Small intestine (tissue), 7 donors: ENCODE data around the gene MYL4. TPM values are rescaled to one million over a fixed set of nuclear protein-coding genes. Genes with fewer than 3 reads are reported as not detected.
"Not testable (repeated sequence)": the region's sequence is repeated elsewhere in the genome, so short reads cannot be mapped to it uniquely, and the experiment has no call there.

Source experiments
- DNase-seq, 2 donors: peaks; one replicate each; pipeline versions ENCODE4 v3.0.0 to v3.0.0-alpha.2; 2013
- FAIRE-seq: peaks from 2 replicates; lab custom pipeline; 2012; peaks lifted over from hg19 to GRCh38; lab: Jason Lieb, UNC
- H3K27ac ChIP-seq, 3 donors: one replicate each; pipeline ENCODE4 v1.5.1; 2013; ENCODE audit warnings: low read length in 2 of 3, mild to moderate bottlenecking in 2 of 3, control low read depth in 1 of 3, inconsistent platforms in 1 of 3, low read depth in 1 of 3, moderate library complexity in 1 of 3
- H3K27me3 ChIP-seq, 3 donors: one replicate each; pipeline ENCODE4 v1.6.1; 2013; ENCODE audit warnings: low read length in 3 of 3, inconsistent platforms in 1 of 3; ENCODE audit not compliant: control insufficient read depth in 3 of 3, insufficient read depth in 3 of 3
- H3K36me3 ChIP-seq, 3 donors: one replicate each; pipeline ENCODE4 v1.6.1; 2013; ENCODE audit warnings: low read length in 3 of 3, inconsistent platforms in 1 of 3, low read depth in 1 of 3, mild to moderate bottlenecking in 1 of 3, moderate library complexity in 1 of 3; ENCODE audit not compliant: control insufficient read depth in 3 of 3, insufficient read depth in 2 of 3
- H3K4me1 ChIP-seq, 3 donors: one replicate each; pipeline ENCODE4 v1.6.1; 2013; ENCODE audit warnings: low read length in 2 of 3, inconsistent platforms in 1 of 3, low read depth in 1 of 3, mild to moderate bottlenecking in 1 of 3, moderate library complexity in 1 of 3; ENCODE audit not compliant: control insufficient read depth in 3 of 3, insufficient read depth in 2 of 3
- H3K4me3 ChIP-seq, 3 donors: one replicate each; pipeline ENCODE4 v1.5.1; 2013; ENCODE audit warnings: low read length in 3 of 3, control low read depth in 1 of 3, inconsistent platforms in 1 of 3, low read depth in 1 of 3, mild to moderate bottlenecking in 1 of 3, moderate library complexity in 1 of 3
- H3K9me3 ChIP-seq, 2 donors: one replicate each; pipeline ENCODE4 v1.6.1; 2013; ENCODE audit warnings: low read depth in 1 of 2, low read length in 1 of 2; ENCODE audit not compliant: control insufficient read depth in 2 of 2, insufficient read depth in 1 of 2
- WGBS, 3 donors: extraction: QIAGEN DNeasy Blood & Tissue Kit; methylation state at CpG; one replicate each; pipeline ENCODE4 v1.1.7; 2013; 5-methylcytosine and 5-hydroxymethylcytosine counted together
- polyA plus RNA-seq, 4 donors: library from polyadenylated mRNA; stranded (reverse) in 3 of 4; unstranded in 1 of 4; fragments of 200-250 nt in 3 of 4; fragments of 120-200 nt in 1 of 4; gene quantifications; one replicate each; pipeline versions ENCODE4 v1.2.1 to v1.2.3, GENCODE V29; 2013
- donor health status: healthy with polysubstance abuse.
- donor health status: control.
- donor health status: control.
- donor health status: Bipolar disorder and iron deficiency.
- donor health status: healthy.

The MYL4 gene
- polyA plus RNA-seq, 4 donors, result 0.31 to 5.5 TPM; not detected in 2

GRCh38 chr17:47209499-47209898 lies 351 bp downstream of the MYL4 start:
- 95 to 98% (median 97%) methylated on average over 3 of the region's 3 CpGs for WGBS, 3 donors
- Histone ChIP-seq H3K4me3 (no peak overlapping the region), H3K4me1 (peaks cover 0 to 16% (median 6%) of the 10 kb centered on the region in 3 donors), H3K27ac (no peak overlapping the region), H3K9me3 (no peaks in the 10 kb centered on the region), H3K27me3 (no peaks in the 10 kb centered on the region), H3K36me3 (no peaks in the 10 kb centered on the region)
- DNase-seq (no peak), FAIRE-seq (no peak)

- FAIRE-seq, result no peak
- Histone ChIP-seq H3K9me3 (no peaks in the 10 kb centered on the region), H3K36me3 (no peaks in the 10 kb centered on the region), H3K27me3 (no peaks in the 10 kb centered on the region), H3K27ac (no peak overlapping the region), H3K4me1 (peaks cover 0 to 10% (median 5%) of the 10 kb centered on the region in 3 donors), H3K4me3 (no peak overlapping the region)
- no peak for DNase-seq
- 58 to 72% (median 62%) methylated on average over 3 of the region's 3 CpGs for WGBS, 3 donors
Measured at GRCh38 chr17:47210105-47210504, 957 bp downstream of the MYL4 start.

DNA sequence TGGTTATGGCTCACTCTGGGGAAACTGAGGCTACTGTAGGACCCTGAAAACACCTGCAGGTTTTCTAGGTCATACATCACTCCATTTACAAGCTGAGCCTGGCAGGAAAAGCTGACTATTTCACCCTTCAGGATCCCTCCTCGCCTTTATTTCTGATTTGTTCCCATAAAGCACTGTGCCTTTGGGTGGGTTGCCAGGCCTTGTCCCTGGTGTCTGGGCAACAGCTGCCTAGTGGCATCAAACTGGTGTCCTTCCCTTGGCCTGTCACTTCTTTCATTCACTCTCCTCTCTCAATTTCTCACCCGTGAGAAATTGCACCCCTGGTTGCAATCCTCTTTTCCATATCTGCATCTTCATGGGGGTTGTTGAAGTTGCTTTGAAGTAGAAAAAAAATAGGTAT lies 1.6 kb downstream of the MYL4 start:
- Histone ChIP-seq H3K36me3 (no peaks in the 10 kb centered on the region), H3K4me3 (no peak overlapping the region), H3K4me1 (peaks cover 0 to 4% (median 0%) of the 10 kb centered on the region in 3 donors), H3K27ac (no peak overlapping the region), H3K27me3 (no peaks in the 10 kb centered on the region), H3K9me3 (no peaks in the 10 kb centered on the region)
- WGBS, 3 donors, result 83 to 89% (median 84%) methylated on average over 2 of the region's 2 CpGs
- no peak for FAIRE-seq
- DNase-seq, result no peak

GRCh38 chr17:47212458-47212857 lies 3.3 kb downstream of the MYL4 start:
- Histone ChIP-seq H3K36me3 (no peaks in the 10 kb centered on the region), H3K9me3 (no peaks in the 10 kb centered on the region), H3K27ac (no peak overlapping the region), H3K4me3 (no peak overlapping the region), H3K27me3 (no peaks in the 10 kb centered on the region), H3K4me1 (no peaks in the 10 kb centered on the region)
- 78 to 92% (median 89%) methylated on average over 2 of the region's 2 CpGs for WGBS, 3 donors
- DNase-seq, result no peak
- FAIRE-seq, result no peak

- H3K27ac ChIP-seq, result no peak overlapping the region
- H3K36me3 ChIP-seq, result no peaks in the 10 kb centered on the region
- no peaks in the 10 kb centered on the region for H3K4me1 ChIP-seq
- no peak overlapping the region for H3K4me3 ChIP-seq
- FAIRE-seq, result no peak
- no peaks in the 10 kb centered on the region for H3K27me3 ChIP-seq
- no peak for DNase-seq
- WGBS, 3 donors, result 77 to 85% (median 78%) methylated on average over 4 of the region's 4 CpGs
- H3K9me3 ChIP-seq, result no peaks in the 10 kb centered on the region
Measured at GRCh38 chr17:47213540-47213939, 4.4 kb downstream of the MYL4 start.

- 92 to 95% (median 93%) methylated on average over 3 of the region's 3 CpGs for WGBS, 3 donors
- H3K36me3 ChIP-seq, result no peaks in the 10 kb centered on the region
- H3K9me3 ChIP-seq, result no peaks in the 10 kb centered on the region
- H3K4me3 ChIP-seq, result no peak overlapping the region
- FAIRE-seq (no peak), DNase-seq (no peak)
- H3K27me3 ChIP-seq, result no peaks in the 10 kb centered on the region
- no peak overlapping the region for H3K27ac ChIP-seq
- H3K4me1 ChIP-seq, result peaks cover 0 to 13% (median 0%) of the 10 kb centered on the region in 3 donors
Measured at GRCh38 chr17:47214931-47215330, 5.8 kb downstream of the MYL4 start.

DNA sequence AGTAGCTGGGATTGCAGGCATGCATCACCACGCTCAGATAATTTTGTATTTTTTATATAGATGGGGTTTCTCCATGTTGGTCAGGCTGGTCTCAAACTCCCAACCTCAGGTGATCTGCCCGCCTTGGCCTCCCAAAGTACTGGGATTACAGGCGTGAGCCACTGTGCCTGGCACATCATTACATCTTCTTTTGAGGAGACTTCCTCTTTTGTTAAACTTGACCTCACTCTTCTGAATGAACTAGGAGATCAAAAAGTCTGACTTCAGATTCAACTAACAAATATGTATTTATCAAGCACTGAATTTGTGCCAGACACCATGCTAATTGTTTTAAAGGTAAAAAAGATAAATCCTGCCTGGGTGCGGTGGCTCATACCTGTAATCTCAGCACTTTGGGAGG lies 7.7 kb downstream of the MYL4 start:
- DNase-seq, H3K27me3 ChIP-seq, FAIRE-seq, H3K27ac ChIP-seq, H3K9me3 ChIP-seq, H3K4me3 ChIP-seq, H3K36me3 ChIP-seq: not testable (repeated sequence)
- H3K4me1 ChIP-seq, result peaks cover 0 to 22% (median 3%) of the 10 kb centered on the region in 3 donors
- 88 to 96% (median 90%) methylated on average over 4 of the region's 4 CpGs for WGBS, 3 donors

GRCh38 chr17:47217279-47217678 lies 8.1 kb downstream of the MYL4 start:
- not testable (repeated sequence) for H3K36me3 ChIP-seq, H3K4me3 ChIP-seq, H3K9me3 ChIP-seq, FAIRE-seq, H3K27ac ChIP-seq, H3K27me3 ChIP-seq
- H3K4me1 ChIP-seq, result peaks cover 2 to 27% (median 5%) of the 10 kb centered on the region in 3 donors
- peak in 1 of 2 donors; percentile 31 for DNase-seq
- 60 to 83% (median 73%) methylated on average over 2 of the region's 2 CpGs for WGBS, 3 donors

- H3K27ac ChIP-seq, result no peak overlapping the region
- 47 to 62% (median 58%) methylated on average over 6 of the region's 6 CpGs for whole genome bisulfite sequencing, 3 donors
- H3K4me1 ChIP-seq, result peaks cover 2 to 42% (median 8%) of the 10 kb centered on the region in 3 donors
- FAIRE-seq (no peak), DNase-seq (no peak)
- peaks cover 0 to 2% (median 0%) of the 10 kb centered on the region in 3 donors for H3K27me3 ChIP-seq
- H3K4me3 ChIP-seq, result no peak overlapping the region
- no peaks in the 10 kb centered on the region for H3K36me3 ChIP-seq
- peaks cover 0 to 5% of the 10 kb centered on the region in 2 donors for H3K9me3 ChIP-seq
Measured at GRCh38 chr17:47218896-47219430, 9.8 kb downstream of the MYL4 start.
